Right lobe of liver (tissue), 6 donors: ENCODE results near the gene HSD3B1. TPM values are rescaled to one million over a fixed set of nuclear protein-coding genes. Genes with fewer than 3 reads are reported as not detected.
"Not testable (repeated sequence)": the region's sequence is repeated elsewhere in the genome, so short reads cannot be mapped to it uniquely, and the experiment has no call there.

Experiments used
- ATAC-seq, 4 donors: fragments of 200-7000 bp; cut with Tn5 transposase; one replicate each; pipeline ENCODE4 v1.9.1; 2020; ENCODE audit warnings: mild to moderate bottlenecking in 4 of 4, moderate library complexity in 4 of 4
- DNase-seq, 3 donors: peaks; one replicate each; pipeline ENCODE4 v3.0.0-alpha.2; 2020
- H3K27ac ChIP-seq, 3 donors: fragments of 200-600 bp; one replicate each; pipeline ENCODE4 v1.8.0; 2022
- H3K27me3 ChIP-seq, 2 donors: fragments of 200-600 bp; one replicate each; pipeline ENCODE4 v1.8.0; 2022
- H3K36me3 ChIP-seq, 4 donors: fragments of 200-600 bp; sonication (generic) in 1 of 4; one replicate each; pipeline versions ENCODE4 v1.5.1 to v1.8.0; 2017 to 2022; ENCODE audit warnings: control low read depth in 1 of 4
- H3K4me1 ChIP-seq, 4 donors: fragments of 200-600 bp; sonication (generic) in 1 of 4; one replicate each; pipeline versions ENCODE4 v1.5.1 to v1.8.0; 2017 to 2022; ENCODE audit warnings: control low read depth in 1 of 4
- H3K4me3 ChIP-seq, 3 donors: fragments of 200-600 bp; one replicate each; pipeline ENCODE4 v1.8.0; 2022
- H3K9me3 ChIP-seq, 4 donors: fragments of 200-600 bp; sonication (generic) in 1 of 4; one replicate each; pipeline versions ENCODE4 v1.5.1 to v1.8.0; 2017 to 2022; ENCODE audit warnings: control low read depth in 1 of 4
- CTCF ChIP-seq, 4 donors: fragments of 200-600 bp in 3 of 4; fragments of 450-650 bp in 1 of 4; IDR thresholded peaks; one replicate each; pipeline versions ENCODE4 v1.5.1 to v1.8.0; 2016 to 2022; ENCODE audit warnings: antibody characterized with exemption in 4 of 4, mild to moderate bottlenecking in 2 of 4
- POLR2A ChIP-seq: fragments of 450-650 bp; IDR thresholded peaks from one replicate; pipeline ENCODE4 v1.6.1; 2017; ENCODE audit warnings: antibody characterized with exemption, mild to moderate bottlenecking
- WGBS: methylation state at CpG from one replicate; pipeline ENCODE4 v1.1.6; 2018; ENCODE audit warnings: low coverage, low lambda C conversion rate; ENCODE audit not compliant: insufficient coverage; ENCODE audit errors: missing lambda C conversion rate; 5-methylcytosine and 5-hydroxymethylcytosine counted together
- intact Hi-C, 2 donors: fragments of 100-400 bp; cut with DNase I; formaldehyde crosslinking; loops; one replicate each; pipeline versions ENCODE4 v1.11.2 to v1.14.1; 2022
- total RNA-seq, 6 experiments: library from RNA; depleted of rRNA in 2 of 6; stranded (reverse); fragments of >200 nt in 2 of 6; fragmentation: NEBNext Ultra II Directional in 3 of 6; extraction: Animal tissue kit (Norgen Biotek cat#: 25700) in 3 of 6; gene quantifications; one replicate each; pipeline versions ENCODE4 v1.1.0 to v1.2.4, GENCODE V29; 2016 to 2023
- donor health status: DM: no; HTN: yes; CAD: no.
- donor health status: DM: no; HTN: no; CAD: no.
- donor health status: DM: no; HTN: no; CAD: no.
- donor health status: DM: no; HTN: yes; CAD: no.
- donor health status: DM: no; HTN: yes; CAD: no.

HSD3B1 gene
- total RNA-seq, 6 experiments from 2014 or later, result 0.39 to 1.3 (median 0.74) TPM; not detected in 3

GRCh38 chr1:119554183-119554582 lies 47.2 kb downstream of the HSD3B1 start:
- TF ChIP-seq POLR2A, result no peak
- no peak for TF ChIP-seq CTCF (IDR thresholded peaks at IDR 0.05)
- peaks cover 0 to 24% (median 6%) of the 10 kb centered on the region in 4 donors for H3K4me1 ChIP-seq
- no peak overlapping the region for H3K4me3 ChIP-seq
- H3K27me3 ChIP-seq, result no peaks in the 10 kb centered on the region
- intact Hi-C loops, result no loop called here
- H3K9me3 ChIP-seq, result no peaks in the 10 kb centered on the region
- ATAC-seq, result peak; percentile 70 to 79 (median 76)
- H3K36me3 ChIP-seq, result no peaks in the 10 kb centered on the region
- DNase-seq, result peak in 2 of 3 donors; percentile 53 to 54
- H3K27ac ChIP-seq, result no peak overlapping the region

GRCh38 chr1:119556423-119556822 lies 49.4 kb downstream of the HSD3B1 start:
- no peaks in the 10 kb centered on the region for H3K9me3 ChIP-seq
- TF ChIP-seq POLR2A (no peak), CTCF (IDR thresholded peaks at IDR 0.05) (no peak)
- peaks cover 0 to 24% (median 6%) of the 10 kb centered on the region in 4 donors for H3K4me1 ChIP-seq
- no peaks in the 10 kb centered on the region for H3K27me3 ChIP-seq
- ATAC-seq (no peak), DNase-seq (no peak)
- H3K36me3 ChIP-seq, result no peaks in the 10 kb centered on the region
- H3K27ac ChIP-seq, result no peak overlapping the region
- intact Hi-C loops, result no loop called here
- H3K4me3 ChIP-seq, result no peak overlapping the region
- WGBS, result 74% methylated on average over 3 of the region's 3 CpGs

- H3K27ac ChIP-seq, H3K4me1 ChIP-seq, DNase-seq, intact Hi-C loops, H3K27me3 ChIP-seq, H3K9me3 ChIP-seq, H3K36me3 ChIP-seq, H3K4me3 ChIP-seq, ATAC-seq: not testable (repeated sequence)
- WGBS, result 87% methylated on average over 3 of the region's 3 CpGs
These were observed 53.4 kb downstream of the HSD3B1 start for GRCh38 chr1:119560402-119560801.

- WGBS, result 66% methylated on average over 2 of the region's 3 CpGs
- Histone ChIP-seq H3K4me3 (no peak overlapping the region), H3K27ac (no peak overlapping the region), H3K27me3 (no peaks in the 10 kb centered on the region), H3K4me1 (no peaks in the 10 kb centered on the region), H3K9me3 (no peaks in the 10 kb centered on the region), H3K36me3 (no peaks in the 10 kb centered on the region)
- intact Hi-C loops, result no loop called here
- TF ChIP-seq CTCF (IDR thresholded peaks at IDR 0.05), result no peak
- no peak for TF ChIP-seq POLR2A
- DNase-seq, result no peak
- ATAC-seq, result no peak
These were observed 57.5 kb downstream of the HSD3B1 start for GRCh38 chr1:119564548-119564947.

Other genes starting within 250 kb of the HSD3B1 start
- 100 to 1,000 TPM in 3 of 6 experiments, 10 to 100 TPM in 3; 33.9 to 282 (median 99.3) TPM for gene HAO2, start 138.4 kb upstream of the HSD3B1 start, total RNA-seq
- gene HSD3B2, start 92.1 kb upstream of the HSD3B1 start, total RNA-seq, result under 1 TPM in 1 of 6 experiments, not detected in 5; 0.49 TPM
- gene ZNF697, start 141.1 kb downstream of the HSD3B1 start, total RNA-seq, result 1 to 10 TPM; 2.6 to 6.9 (median 3.4) TPM
- gene PHGDH, start 204.7 kb downstream of the HSD3B1 start, total RNA-seq, result 100 to 1,000 TPM in 1 of 6 experiments, 10 to 100 TPM in 5; 51.2 to 151 (median 74.0) TPM